Bronchial smooth muscle cell (primary cell): ENCODE data around the gene RNASEH2B. TPM values are rescaled to one million over a fixed set of nuclear protein-coding genes. Genes with fewer than 3 reads are reported as not detected.

Experiments
- total RNA-seq: library from RNA; depleted of rRNA; stranded (reverse); fragments of >200 nt; gene quantifications from 2 replicates; pipeline ENCODE4 v1.2.1, GENCODE V29; 2014

The RNASEH2B gene
- 37.9 and 38.5 TPM in 2 replicates for total RNA-seq

DNA sequence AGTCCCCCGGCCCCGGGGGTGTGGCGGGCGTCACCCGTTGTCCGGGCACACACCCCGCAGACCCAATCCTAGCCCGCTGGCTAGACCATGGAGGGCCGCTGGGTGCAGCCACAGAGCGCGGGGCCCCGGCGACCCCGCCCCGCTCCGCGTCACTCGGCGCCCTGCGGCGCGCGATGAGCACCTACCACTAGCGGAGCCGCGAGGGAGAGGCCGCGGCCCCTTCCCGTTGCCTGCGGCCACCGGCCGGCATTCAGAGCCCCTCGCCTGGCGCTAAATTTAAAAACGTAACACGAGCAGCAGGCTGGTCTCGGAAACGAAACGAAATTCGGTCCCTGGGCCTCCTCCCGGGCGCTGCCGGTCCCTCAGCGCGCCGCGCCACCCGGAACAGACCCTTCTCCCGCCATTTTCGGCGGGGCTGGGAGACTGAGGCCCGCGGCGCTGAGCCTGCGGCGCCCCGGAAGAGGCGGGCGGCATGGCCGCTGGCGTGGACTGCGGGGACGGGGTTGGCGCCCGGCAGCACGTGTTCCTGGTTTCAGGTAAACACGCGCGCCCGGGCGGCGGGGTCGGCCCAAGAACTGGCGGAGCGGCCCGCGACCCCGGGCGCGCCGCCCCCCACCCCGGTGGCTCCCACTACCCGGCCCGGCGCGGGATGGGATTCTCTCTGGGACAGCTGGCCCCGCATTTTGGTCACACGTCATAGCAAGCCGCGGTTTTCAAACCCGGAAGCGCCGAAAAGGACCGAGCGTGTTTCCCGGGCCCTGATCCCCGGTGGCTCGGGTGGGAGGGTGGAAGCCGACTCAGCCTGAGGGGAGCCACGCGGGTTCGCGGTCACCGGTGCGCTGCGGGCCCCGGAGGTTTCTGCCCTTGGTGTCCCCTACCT, at the start of gene RNASEH2B:
TSS of gene RNASEH2B (plus strand) at position 187 of the 880 bp plus-strand sequence. CDS start at position 473, 286 bp downstream.

Other genes with a start within 250 kb of the RNASEH2B start
- not detected in 2 replicates for gene DLEU7, start 66.1 kb upstream of the RNASEH2B start, total RNA-seq
- not detected in 2 replicates for gene C13orf42, start 201.5 kb downstream of the RNASEH2B start, total RNA-seq